Gastroesophageal sphincter (tissue), 3 donors: ENCODE data around the gene CLASP2.

Experiments used
- CTCF ChIP-seq, 4 experiments: fragments of 200-600 bp in 2 of 4; fragments of 450-650 bp in 2 of 4; sonication (generic) in 1 of 4; IDR thresholded peaks; one replicate each; pipeline ENCODE4 v1.5.1; 2017 to 2019; ENCODE audit warnings: antibody characterized with exemption in 4 of 4, mild to moderate bottlenecking in 2 of 4, moderate library complexity in 2 of 4
- POLR2AphosphoS5 ChIP-seq: sonication (generic); formaldehyde crosslinking; IDR thresholded peaks from one replicate; pipeline ENCODE4 v1.6.1; 2017; ENCODE audit warnings: antibody characterized with exemption

GRCh38 chr3:33458446-33458845 lies 259.6 kb downstream of the CLASP2 start:
- no peak for TF ChIP-seq CTCF (IDR thresholded peaks at IDR 0.05)
- TF ChIP-seq POLR2AphosphoS5, result no peak
